ENCODE measurements around the gene ANAPC16. TPM values are rescaled to one million over a fixed set of nuclear protein-coding genes. Genes with fewer than 3 reads are reported as not detected.

The ANAPC16 gene
- 105 and 108 TPM in 2 replicates for total RNA-seq (2014; rRNA removed; shearing (Covaris generic))

- in situ Hi-C loops (cut with HindIII; ENCODE audit: low sequenced_read_pairs), result no loop called here
- peak; percentile 92 for DNase-seq (ENCODE audit: low spot score)
Measured at GRCh38 chr10:72215611-72216549, at the start of gene ANAPC16, which contains the start of gene ASCC1. TSS of gene ANAPC16 (plus strand) at chr10:72216012. CDS start at chr10:72223915, 7,903 bp downstream. TSS of gene ASCC1 (minus strand) at chr10:72216276. CDS start at chr10:72213298, 2,978 bp downstream.

GRCh38 chr10:72167118-72167517 is 48.7 kb upstream of the ANAPC16 start:
- no peak for DNase-seq (ENCODE audit: low spot score)
- in situ Hi-C loops (cut with HindIII; ENCODE audit: low sequenced_read_pairs), result no loop called here

DNA sequence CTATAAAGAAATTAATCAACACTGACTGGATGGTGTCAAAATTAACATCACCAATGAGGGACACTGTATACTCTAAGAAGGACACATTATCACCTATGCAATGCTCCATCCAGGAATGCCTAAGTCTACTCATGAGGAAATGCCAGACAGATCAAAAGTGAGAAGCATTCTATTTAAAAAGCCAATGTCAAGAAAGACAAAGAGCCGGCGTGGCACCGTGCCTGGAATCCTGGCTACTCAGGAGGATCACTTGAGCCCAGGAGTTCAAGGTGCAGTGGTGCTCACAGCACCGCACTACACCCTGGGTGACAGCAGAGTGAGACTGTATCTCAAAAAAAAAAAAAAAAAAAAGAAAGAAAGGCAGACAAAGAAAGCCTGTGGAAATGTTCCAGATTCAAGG is 45.5 kb upstream of the ANAPC16 start:
- no peak for DNase-seq (ENCODE audit: low spot score)
- in situ Hi-C loops (cut with HindIII; ENCODE audit: low sequenced_read_pairs), result no loop called here

DNA sequence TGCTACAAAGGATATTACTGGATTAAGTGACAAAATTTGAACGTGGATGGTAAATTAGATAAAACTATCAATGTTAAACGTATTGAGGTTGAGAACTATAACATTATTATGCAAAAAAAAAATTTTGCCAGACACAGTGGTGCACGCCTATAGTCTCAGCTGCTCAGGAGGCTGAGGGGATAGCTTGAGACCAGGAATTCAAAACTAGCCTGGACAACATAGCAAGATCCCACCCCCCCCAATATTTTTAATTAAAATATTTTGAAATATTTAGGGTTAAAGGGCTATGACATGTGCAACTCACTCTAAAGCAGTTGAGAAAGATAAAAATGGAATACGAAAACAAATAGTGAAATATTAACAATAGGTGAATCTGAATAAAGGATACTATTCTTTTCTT is 45.1 kb upstream of the ANAPC16 start:
- in situ Hi-C loops (cut with HindIII; ENCODE audit: low sequenced_read_pairs), result no loop called here
- no peak for DNase-seq (ENCODE audit: low spot score)

DNA sequence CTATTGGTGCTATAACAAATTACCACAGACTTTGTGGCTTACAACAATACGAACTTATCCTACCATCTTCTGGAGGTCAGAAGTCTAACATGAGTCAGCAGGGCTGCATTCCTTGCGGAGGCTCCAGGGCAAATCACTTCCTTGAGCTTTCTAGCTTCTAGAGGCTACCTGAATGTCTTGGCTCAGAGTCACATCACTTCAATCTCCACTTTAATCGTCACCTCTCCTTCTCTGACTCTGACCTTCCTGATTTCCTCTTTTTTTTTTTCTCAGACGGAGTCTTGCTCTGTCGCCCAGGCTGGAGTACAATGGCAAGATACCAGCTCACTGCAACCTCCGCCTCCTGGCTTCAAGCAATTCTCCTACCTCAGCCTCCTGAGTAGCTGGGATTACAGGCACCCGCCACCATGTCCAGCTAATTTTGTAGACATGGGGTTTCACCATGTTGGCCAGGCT is 44.6 kb upstream of the ANAPC16 start:
- DNase-seq (ENCODE audit: low spot score), result no peak
- in situ Hi-C loops (cut with HindIII; ENCODE audit: low sequenced_read_pairs), result no loop called here

- DNase-seq (ENCODE audit: low spot score), result no peak
- in situ Hi-C loops (cut with HindIII; ENCODE audit: low sequenced_read_pairs), result no loop called here
Measured at GRCh38 chr10:72173262-72173618, 42.6 kb upstream of the ANAPC16 start.

DNA sequence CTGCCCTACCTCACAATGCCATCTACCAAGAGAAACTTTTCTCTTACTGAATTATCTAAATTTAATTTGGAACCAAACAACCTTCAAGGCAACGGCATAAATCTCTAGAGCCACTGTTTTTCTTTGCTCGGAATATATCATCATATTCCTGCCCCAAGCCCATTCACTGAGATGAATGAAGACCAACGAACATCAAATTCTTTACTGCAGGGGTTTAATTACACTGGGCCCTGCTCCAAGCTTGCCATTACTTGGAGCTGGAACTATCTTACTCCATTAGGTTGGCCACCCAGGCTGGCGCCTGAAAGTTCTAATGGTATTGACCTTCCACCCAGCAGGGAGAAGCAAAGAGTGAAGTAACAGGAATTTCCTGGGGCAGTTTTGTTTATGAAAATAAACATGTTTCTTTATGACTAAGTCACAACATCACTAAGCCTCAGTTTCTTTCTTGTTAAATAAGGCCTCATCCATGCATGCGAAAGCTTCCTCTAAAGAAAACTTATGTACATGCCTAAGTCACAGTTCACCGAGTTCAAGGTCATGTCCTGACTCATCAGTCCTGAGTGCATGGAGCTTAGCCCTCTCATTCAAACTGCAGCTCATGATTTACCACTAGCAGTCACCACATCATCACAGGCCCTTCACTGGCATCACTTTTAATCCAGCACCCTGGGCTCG is 42.1 kb upstream of the ANAPC16 start:
- DNase-seq (ENCODE audit: low spot score), result no peak
- in situ Hi-C loops (cut with HindIII; ENCODE audit: low sequenced_read_pairs), result no loop called here

DNA sequence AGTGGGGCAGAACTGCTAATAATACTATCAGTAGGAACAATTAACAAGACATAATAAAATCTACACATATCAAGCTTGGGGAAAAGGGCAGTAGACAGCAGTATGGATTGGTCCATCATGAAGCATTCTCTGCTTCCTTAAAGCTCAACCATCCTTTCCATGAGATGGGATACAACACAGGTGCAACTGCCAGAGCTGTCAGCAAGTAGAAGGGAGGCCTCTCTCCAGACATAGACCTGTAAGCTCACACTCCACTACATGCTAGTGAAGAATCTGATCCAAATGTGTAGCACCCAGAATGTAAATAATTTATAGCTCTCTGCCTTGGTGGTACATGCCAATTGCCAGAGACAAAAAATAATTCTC is 41.5 kb upstream of the ANAPC16 start:
- in situ Hi-C loops (cut with HindIII; ENCODE audit: low sequenced_read_pairs), result no loop called here
- no peak for DNase-seq (ENCODE audit: low spot score)

- in situ Hi-C loops (cut with HindIII; ENCODE audit: low sequenced_read_pairs), result no loop called here
- DNase-seq (ENCODE audit: low spot score), result no peak
Measured at GRCh38 chr10:72175149-72175548, 40.7 kb upstream of the ANAPC16 start.

DNA sequence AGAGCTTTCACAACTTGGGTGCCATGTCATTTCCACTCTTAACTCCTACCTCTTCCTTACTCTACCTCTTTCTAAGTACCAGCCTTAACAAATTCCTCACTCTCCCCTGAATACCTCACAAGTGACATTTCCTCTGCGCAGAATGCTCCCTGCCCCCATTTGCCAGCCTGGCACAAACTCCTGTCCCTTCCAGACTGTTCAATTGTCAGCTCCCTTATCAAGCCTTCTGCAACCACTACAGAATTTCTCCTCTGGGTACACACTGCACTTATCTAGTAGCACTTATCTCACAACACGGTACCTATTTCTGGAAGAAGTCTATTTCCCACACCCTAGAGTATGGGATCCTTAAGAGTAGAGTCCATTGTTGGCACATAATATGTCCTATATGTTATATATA is 39.1 kb upstream of the ANAPC16 start:
- in situ Hi-C loops (cut with HindIII; ENCODE audit: low sequenced_read_pairs), result no loop called here
- no peak for DNase-seq (ENCODE audit: low spot score)

DNA sequence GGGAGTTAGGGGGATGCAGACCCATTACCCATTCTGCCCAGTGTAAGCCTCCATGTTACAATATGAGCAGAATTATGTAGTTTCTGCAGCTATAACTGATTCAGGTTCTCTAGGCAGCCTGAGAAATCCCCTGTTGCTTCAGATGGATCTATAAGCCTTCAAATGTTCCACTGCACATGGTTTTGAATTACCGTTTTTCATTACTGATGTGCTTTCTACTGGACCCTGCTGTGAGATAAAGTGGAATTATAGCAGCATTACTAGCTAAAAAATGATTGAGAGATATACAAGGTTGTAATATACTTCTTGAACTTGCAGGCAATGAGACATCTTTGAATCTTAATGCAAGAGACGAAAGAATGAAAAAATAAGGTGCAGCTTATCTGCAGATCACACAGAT is 38.4 kb upstream of the ANAPC16 start:
- DNase-seq (ENCODE audit: low spot score), result no peak

DNA sequence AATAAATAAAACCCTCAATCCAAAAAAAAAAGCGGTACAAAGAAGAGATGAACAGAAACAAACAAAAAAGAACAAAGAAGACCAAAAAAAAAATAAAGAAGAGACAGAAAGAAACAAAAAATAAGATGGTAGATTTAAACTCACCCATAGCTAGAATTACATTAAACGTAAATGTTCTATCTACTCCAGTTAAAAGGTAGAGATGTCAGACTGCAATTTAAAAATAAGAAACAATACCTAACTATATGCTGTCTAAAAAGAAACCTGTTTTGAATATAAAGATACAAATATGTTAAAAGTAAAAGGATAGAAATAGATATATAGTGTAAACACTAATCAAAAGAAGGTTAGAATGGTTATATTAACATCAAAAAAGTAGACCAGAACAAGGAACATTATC is 31.7 kb upstream of the ANAPC16 start:
- in situ Hi-C loops (cut with HindIII; ENCODE audit: low sequenced_read_pairs), result no loop called here
- no peak for DNase-seq (ENCODE audit: low spot score)

More for the DNA sequence above, 38.4 kb upstream of the ANAPC16 start:
- in situ Hi-C loops (cut with HindIII; ENCODE audit: low sequenced_read_pairs), result no loop called here

GRCh38 chr10:72186258-72186981 is 29.4 kb upstream of the ANAPC16 start:
- in situ Hi-C loops (cut with HindIII; ENCODE audit: low sequenced_read_pairs), result no loop called here
- DNase-seq (ENCODE audit: low spot score), result no peak

- DNase-seq (ENCODE audit: low spot score), result no peak
- in situ Hi-C loops (cut with HindIII; ENCODE audit: low sequenced_read_pairs), result no loop called here
Measured at GRCh38 chr10:72186982-72187330, 28.9 kb upstream of the ANAPC16 start.

GRCh38 chr10:72194949-72195348 is 20.9 kb upstream of the ANAPC16 start:
- in situ Hi-C loops (cut with HindIII; ENCODE audit: low sequenced_read_pairs), result no loop called here

GRCh38 chr10:72200883-72201282 is 14.9 kb upstream of the ANAPC16 start:
- in situ Hi-C loops (cut with HindIII; ENCODE audit: low sequenced_read_pairs), result no loop called here
- DNase-seq (ENCODE audit: low spot score), result no peak

More at GRCh38 chr10:72194949-72195348, 20.9 kb upstream of the ANAPC16 start:
- DNase-seq (ENCODE audit: low spot score), result no peak

- in situ Hi-C loops (cut with HindIII; ENCODE audit: low sequenced_read_pairs), result no loop called here
- no peak for DNase-seq (ENCODE audit: low spot score)
Measured at GRCh38 chr10:72201293-72201692, 14.5 kb upstream of the ANAPC16 start.

DNA sequence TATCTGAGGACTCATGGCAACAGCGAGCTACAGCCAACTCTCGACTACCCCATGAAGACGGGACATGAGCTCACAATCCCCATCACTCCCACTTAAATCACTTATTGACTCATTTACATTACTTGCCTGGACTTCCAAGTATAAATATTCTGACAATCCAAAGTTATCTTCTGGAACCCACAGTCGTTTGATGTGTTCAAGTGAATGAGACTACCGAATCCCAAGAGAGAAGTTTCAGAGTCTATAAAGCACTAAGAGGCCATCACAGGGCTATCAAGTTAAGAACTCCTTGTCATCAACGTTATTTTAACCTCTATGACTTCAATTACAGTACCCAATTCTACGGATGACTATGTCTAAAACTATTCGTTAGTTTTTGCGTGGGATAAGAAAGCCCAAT is 11.5 kb upstream of the ANAPC16 start:
- in situ Hi-C loops (cut with HindIII; ENCODE audit: low sequenced_read_pairs), result no loop called here
- DNase-seq (ENCODE audit: low spot score), result no peak

DNA sequence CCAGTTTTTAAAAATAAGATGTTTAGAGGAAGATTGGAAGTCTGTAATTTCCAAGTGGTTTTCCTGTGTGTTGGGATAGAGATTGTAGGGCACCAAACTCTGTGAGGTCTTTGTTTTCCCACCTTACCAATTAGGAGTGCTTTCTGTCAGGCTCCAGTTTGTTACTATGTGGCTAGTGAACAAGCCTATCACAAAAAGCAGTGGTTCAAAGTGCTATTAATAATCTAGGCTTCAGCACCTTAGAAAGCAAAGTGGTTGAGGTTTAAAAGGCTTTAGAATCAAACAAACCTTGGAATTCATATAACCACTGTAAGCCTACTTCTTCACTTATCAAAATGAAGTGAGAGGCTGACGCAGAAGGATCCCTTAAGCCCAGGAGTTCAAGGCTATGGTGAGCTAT is 11.1 kb upstream of the ANAPC16 start:
- no peak for DNase-seq (ENCODE audit: low spot score)
- in situ Hi-C loops (cut with HindIII; ENCODE audit: low sequenced_read_pairs), result no loop called here
